Measurements from ENCODE around the gene CEBPB. TPM values are rescaled to one million over a fixed set of nuclear protein-coding genes. Genes with fewer than 3 reads are reported as not detected.

The CEBPB gene
- total RNA-seq, 2 donors from 2014 or later = 61.3 to 102 TPM

- no peaks in the 10 kb centered on the region for H3K27me3 ChIP-seq
- TF ChIP-seq, protein P1, sequence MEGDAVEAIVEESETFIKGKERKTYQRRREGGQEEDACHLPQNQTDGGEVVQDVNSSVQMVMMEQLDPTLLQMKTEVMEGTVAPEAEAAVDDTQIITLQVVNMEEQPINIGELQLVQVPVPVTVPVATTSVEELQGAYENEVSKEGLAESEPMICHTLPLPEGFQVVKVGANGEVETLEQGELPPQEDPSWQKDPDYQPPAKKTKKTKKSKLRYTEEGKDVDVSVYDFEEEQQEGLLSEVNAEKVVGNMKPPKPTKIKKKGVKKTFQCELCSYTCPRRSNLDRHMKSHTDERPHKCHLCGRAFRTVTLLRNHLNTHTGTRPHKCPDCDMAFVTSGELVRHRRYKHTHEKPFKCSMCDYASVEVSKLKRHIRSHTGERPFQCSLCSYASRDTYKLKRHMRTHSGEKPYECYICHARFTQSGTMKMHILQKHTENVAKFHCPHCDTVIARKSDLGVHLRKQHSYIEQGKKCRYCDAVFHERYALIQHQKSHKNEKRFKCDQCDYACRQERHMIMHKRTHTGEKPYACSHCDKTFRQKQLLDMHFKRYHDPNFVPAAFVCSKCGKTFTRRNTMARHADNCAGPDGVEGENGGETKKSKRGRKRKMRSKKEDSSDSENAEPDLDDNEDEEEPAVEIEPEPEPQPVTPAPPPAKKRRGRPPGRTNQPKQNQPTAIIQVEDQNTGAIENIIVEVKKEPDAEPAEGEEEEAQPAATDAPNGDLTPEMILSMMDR (IDR thresholded peaks at IDR 0.05) = no peak
- DNase-seq (ENCODE audit: low spot score) = no peak
Measured at GRCh38 chr20:50216543-50217206, 26.0 kb downstream of the CEBPB start.

GRCh38 chr20:50217207-50217949 lies 26.7 kb downstream of the CEBPB start:
- DNase-seq (ENCODE audit: low spot score) = no peak
- H3K27me3 ChIP-seq = no peaks in the 10 kb centered on the region
- H3K4me1 ChIP-seq = peaks cover 0 to 6% of the 10 kb centered on the region in 2 donors
- H3K9me3 ChIP-seq = no peaks in the 10 kb centered on the region
- TF ChIP-seq, protein P1 (IDR thresholded peaks at IDR 0.05) = no peak
- H3K36me3 ChIP-seq = no peaks in the 10 kb centered on the region
- H3K4me3 ChIP-seq = no peak overlapping the region
- no peak overlapping the region for H3K27ac ChIP-seq

More at GRCh38 chr20:50216543-50217206, 26.0 kb downstream of the CEBPB start:
- H3K36me3 ChIP-seq = no peaks in the 10 kb centered on the region
- no peak overlapping the region for H3K27ac ChIP-seq
- no peak overlapping the region for H3K4me3 ChIP-seq
- H3K9me3 ChIP-seq = no peaks in the 10 kb centered on the region
- peaks cover 0 to 6% of the 10 kb centered on the region in 2 donors for H3K4me1 ChIP-seq

- Histone ChIP-seq H3K9me3 (no peaks in the 10 kb centered on the region), H3K27ac (no peak overlapping the region), H3K4me3 (no peak overlapping the region), H3K4me1 (peaks cover 0 to 6% of the 10 kb centered on the region in 2 donors), H3K36me3 (no peaks in the 10 kb centered on the region), H3K27me3 (no peaks in the 10 kb centered on the region)
- no peak for DNase-seq (ENCODE audit: low spot score)
- TF ChIP-seq, protein P1 (IDR thresholded peaks at IDR 0.05) = no peak
Measured at GRCh38 chr20:50218987-50219435, 28.4 kb downstream of the CEBPB start.

DNA sequence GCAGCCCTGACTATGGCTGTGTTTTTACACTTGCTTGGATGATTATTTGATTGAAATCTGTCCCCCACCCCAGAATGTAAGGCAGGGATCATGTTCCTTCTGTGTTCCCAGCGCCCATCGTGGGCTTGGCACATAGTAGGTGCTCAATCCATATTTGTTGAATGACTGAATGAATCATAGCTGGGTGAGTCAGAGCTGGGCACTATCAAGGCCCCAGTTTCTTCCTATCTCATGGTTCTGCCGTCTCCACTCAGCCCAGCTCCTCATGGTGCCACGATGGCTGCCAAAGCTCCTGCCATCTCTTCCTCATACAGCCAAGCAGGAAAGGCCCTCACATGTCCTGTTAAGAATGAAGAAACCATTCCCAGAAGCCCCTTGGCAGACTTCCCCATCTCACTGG lies 29.0 kb downstream of the CEBPB start:
- no peak for DNase-seq (ENCODE audit: low spot score)
- no peak overlapping the region for H3K27ac ChIP-seq
- no peaks in the 10 kb centered on the region for H3K9me3 ChIP-seq
- H3K36me3 ChIP-seq = no peaks in the 10 kb centered on the region
- H3K4me1 ChIP-seq = peaks cover 0 to 10% of the 10 kb centered on the region in 2 donors
- TF ChIP-seq, protein P1 (IDR thresholded peaks at IDR 0.05) = no peak
- no peak overlapping the region for H3K4me3 ChIP-seq
- H3K27me3 ChIP-seq = no peaks in the 10 kb centered on the region

DNA sequence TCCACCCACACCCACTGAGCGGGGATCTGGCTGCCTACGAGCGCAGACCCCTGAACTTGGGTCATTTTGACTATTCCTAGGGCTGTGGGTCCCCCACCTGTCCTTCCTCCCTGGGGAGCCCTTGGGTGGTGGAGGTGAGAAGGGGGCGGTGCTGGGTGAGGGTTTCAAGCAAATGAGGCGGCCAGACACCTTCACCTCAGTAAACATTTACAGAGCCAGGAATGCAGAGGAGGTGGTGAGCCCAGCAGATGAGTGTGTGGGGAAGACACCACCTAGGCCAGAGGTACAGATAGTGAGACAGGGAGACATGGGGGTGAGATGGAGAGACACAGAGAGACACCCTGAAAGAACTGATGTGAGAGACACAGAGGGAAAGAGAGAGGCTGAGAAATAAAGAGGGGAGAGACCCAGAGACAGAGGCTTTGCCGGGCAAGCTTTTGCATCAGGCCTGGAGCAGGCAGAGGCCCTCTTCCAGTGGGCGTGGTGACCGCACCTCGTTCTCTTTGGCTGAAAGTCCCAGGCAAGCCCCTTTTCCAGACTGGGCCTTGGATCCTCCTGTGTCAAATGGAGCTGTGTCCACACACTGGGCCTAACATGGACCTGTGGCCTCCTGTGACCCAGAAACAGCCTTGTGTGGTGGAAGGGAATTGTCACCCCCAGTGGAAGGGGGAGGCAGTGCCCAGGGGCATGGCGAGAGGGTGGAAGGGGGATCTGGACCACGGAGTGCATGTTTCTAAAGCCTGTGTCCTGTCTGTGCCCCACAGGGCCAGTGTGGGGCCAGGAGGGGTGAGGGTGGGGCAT lies 29.7 kb downstream of the CEBPB start:
- H3K27ac ChIP-seq = no peak overlapping the region
- TF ChIP-seq, protein P1 (IDR thresholded peaks at IDR 0.05) = no peak

More for the DNA sequence above, 29.7 kb downstream of the CEBPB start:
- Histone ChIP-seq H3K36me3 (no peaks in the 10 kb centered on the region), H3K4me3 (no peak overlapping the region), H3K9me3 (no peaks in the 10 kb centered on the region), H3K27me3 (no peaks in the 10 kb centered on the region), H3K4me1 (peaks cover 0 to 15% of the 10 kb centered on the region in 2 donors)
- DNase-seq (ENCODE audit: low spot score) = no peak
